ENCODE results near the gene OMP.

OMP gene

DNA sequence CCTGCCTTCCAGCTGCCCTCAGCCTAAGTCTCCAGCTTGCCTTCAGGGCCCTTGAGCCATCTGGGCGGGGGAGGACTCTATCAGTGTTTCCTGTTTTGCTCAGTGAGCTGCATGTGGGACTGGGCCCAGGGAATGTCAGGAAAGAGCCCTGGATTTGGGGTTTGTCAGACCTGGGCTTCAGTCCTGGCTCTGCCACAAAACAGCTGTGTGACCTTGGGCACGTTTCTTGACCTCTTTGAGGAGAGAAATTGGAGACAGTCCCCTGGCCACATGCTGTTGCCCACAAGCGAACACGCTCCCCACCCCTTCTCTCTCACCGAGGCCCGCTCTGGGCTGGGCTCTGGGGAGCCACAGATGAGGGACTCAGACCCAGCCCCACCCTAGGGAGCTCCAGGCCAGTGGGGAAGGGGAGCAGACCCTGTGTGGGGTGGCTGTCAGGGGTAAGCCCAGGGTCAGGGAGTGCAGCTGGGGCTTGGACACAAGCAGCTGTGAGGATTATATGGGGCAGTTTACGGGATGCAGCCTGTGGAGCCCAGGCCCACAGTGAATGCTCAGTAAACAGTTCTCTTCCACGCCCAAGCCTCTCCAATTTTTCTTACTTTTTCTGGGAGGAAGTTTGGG, 37.7 kb downstream of the OMP start:
- no peak for FAIRE-seq
- DNase-seq (ENCODE audit: insufficient read length) = no peak
- TF ChIP-seq POLR2AphosphoS5 (IDR thresholded peaks at IDR 0.05; ENCODE audit: low read depth, low read length) (no peak), POLR2A (IDR thresholded peaks at IDR 0.05; ENCODE audit: low read depth, low read length) (no peak), TAF1 (IDR thresholded peaks at IDR 0.05; ENCODE audit: borderline replicate concordance, low read depth, low read length) (no peak)

DNA sequence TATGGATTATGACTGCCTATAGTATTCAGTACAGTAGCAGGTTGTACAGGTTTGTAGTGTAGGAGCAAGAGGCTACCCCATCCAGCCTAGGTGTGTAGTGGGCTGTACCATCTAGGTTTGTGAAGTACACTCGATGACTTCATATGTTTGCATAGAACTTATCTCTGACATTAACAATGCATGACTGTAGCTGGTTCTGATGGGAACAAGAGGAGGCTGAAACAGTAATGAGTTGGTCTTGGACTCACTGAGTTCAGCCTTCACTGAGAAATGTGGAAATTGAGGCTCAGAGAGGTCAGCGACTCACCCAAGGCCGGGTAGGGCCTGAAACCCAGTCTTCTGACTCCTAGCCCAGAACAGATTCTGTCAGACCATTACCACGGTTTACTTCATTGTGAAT, 38.4 kb downstream of the OMP start:
- TF ChIP-seq POLR2AphosphoS5 (IDR thresholded peaks at IDR 0.05; ENCODE audit: low read depth, low read length) (no peak), TAF1 (IDR thresholded peaks at IDR 0.05; ENCODE audit: borderline replicate concordance, low read depth, low read length) (no peak), POLR2A (IDR thresholded peaks at IDR 0.05; ENCODE audit: low read depth, low read length) (no peak)
- FAIRE-seq = peak; percentile 21
- no peak for DNase-seq (ENCODE audit: insufficient read length)

DNA sequence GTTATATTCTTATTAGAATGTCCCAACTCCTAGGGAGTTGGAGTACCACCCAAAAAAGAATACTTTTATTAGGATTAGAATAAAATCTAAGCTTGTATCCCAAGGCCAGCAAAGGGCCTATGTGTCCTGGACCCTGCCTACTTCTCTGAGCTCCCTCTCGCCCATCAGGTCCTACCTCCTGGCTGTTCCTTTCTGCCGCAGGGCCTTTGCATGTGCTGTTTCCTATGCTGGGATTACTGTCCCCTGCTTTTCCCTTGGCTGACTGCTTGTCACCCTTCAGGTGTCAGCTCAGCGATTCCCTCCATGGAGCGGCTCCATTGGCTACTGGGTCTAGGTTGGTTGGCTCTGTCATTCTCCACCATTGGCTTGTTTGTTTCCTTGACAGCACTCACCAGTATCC, 38.8 kb downstream of the OMP start:
- TF ChIP-seq TAF1 (IDR thresholded peaks at IDR 0.05; ENCODE audit: borderline replicate concordance, low read depth, low read length) = no peak
- DNase-seq (ENCODE audit: insufficient read length) (no peak), FAIRE-seq (no peak)

DNA sequence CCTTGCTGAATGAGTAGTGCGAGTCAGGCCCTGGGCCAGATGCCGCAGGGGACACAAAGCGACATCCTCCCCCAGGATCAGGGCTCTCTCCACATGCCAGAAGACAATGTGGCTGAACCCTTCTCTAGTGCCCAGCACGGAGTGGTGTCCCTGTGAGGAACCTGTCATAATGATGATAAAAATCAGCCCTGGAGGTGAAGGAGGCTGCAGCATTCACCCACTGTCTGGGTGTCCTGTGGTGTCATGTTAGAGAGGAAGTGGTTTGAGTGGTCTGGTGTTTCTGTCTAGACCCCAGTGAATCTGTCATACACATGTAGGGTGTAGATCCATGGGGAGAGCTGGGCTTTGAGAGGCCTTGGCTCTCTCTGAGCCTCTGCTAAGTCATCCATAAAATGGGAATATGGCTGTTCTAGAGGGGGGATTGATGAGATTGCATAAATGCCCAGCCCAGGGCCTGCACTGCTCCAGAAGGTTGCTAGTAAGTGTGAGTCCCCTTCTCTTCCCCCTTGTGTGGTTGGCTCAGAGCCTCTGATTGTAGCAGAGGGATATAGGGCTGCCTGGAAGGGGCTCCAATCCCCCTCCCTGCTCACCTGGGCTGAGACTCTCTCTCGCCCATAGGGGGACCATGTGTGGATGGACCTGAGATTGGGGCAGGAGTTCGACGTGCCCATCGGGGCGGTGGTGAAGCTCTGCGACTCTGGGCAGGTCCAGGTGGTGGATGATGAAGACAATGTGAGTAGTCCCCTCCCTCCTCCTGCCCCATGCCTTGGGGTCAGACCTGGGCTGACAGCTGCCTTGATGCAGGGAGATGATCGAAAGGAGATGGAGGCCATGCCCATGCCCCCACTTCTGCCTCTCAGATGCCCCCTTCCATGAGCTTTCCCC, 39.7 kb downstream of the OMP start:
- TF ChIP-seq TAF1 (IDR thresholded peaks at IDR 0.05; ENCODE audit: borderline replicate concordance, low read depth, low read length) = no peak
- no peak for TF ChIP-seq POLR2A (IDR thresholded peaks at IDR 0.05; ENCODE audit: low read depth, low read length)
- no peak for TF ChIP-seq POLR2AphosphoS5 (IDR thresholded peaks at IDR 0.05; ENCODE audit: low read depth, low read length)
- FAIRE-seq (no peak), DNase-seq (ENCODE audit: insufficient read length) (no peak)

DNA sequence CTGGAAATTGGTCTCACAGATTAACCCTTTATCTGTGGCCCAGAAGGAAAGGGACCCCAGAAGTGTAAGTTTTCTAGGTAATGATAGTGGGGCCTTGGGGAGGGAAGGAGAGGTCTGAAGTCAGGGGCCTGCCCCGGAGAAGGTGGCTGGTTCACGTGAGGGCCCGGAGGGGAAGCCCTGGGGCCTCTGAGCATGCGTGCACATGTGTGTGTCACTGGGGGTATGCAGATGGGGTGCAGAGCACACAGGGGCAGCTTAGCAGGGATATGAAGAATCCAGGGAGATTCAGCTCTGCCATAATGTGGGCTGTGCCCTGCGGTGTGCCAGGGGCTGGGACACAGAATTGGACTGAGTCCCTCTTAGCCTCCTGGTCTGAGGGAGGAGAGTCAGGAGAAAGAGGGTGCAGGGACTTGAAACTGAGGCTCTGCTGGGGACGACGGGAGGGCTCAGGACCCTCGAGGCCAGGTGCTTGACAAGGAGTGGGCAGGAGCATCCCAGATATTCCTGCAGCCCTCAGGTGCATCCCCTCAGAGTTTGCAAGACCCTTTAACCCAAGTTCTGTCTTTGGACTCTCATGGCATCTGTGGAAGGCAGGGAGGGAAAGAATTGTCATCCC, 40.9 kb downstream of the OMP start:
- FAIRE-seq = no peak
- no peak for DNase-seq (ENCODE audit: insufficient read length)
- TF ChIP-seq POLR2A (IDR thresholded peaks at IDR 0.05; ENCODE audit: low read depth, low read length) = no peak
- no peak for TF ChIP-seq POLR2AphosphoS5 (IDR thresholded peaks at IDR 0.05; ENCODE audit: low read depth, low read length)
- no peak for TF ChIP-seq TAF1 (IDR thresholded peaks at IDR 0.05; ENCODE audit: borderline replicate concordance, low read depth, low read length)

DNA sequence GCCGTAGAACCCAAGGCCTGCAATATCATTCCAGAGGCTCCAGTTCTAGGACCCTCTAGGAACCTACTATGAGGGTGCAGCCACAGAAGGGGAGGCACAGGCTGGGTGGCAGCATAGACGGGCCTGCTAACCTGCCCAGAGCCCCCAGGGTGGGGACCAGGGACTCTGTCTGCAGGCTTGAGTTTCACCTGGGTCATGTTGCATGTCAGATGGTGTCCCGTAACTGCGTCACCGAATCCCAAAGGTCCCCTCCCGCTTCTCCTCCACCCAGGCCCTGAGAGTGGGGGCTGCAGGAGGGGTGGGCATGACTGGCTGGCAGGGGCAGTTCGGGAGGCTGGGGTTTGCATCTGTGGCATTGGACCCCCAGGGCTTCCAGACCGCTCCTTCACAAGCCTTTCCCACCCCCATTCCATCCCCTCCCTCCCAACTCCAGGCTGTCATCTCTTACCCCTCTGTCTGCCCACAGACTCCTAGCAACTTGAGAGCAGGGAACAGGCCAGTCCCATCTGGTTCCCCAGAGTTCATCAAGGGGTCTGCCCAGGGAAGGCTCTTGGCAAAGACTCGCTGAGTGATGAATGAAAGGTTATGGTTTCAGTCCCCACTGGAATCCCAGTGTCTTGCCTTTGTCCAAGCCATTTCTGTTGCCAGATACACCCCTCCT, 41.7 kb downstream of the OMP start:
- TF ChIP-seq POLR2AphosphoS5 (IDR thresholded peaks at IDR 0.05; ENCODE audit: low read depth, low read length) (no peak), POLR2A (IDR thresholded peaks at IDR 0.05; ENCODE audit: low read depth, low read length) (no peak), TAF1 (IDR thresholded peaks at IDR 0.05; ENCODE audit: borderline replicate concordance, low read depth, low read length) (no peak)
- no peak for DNase-seq (ENCODE audit: insufficient read length)
- FAIRE-seq = no peak

DNA sequence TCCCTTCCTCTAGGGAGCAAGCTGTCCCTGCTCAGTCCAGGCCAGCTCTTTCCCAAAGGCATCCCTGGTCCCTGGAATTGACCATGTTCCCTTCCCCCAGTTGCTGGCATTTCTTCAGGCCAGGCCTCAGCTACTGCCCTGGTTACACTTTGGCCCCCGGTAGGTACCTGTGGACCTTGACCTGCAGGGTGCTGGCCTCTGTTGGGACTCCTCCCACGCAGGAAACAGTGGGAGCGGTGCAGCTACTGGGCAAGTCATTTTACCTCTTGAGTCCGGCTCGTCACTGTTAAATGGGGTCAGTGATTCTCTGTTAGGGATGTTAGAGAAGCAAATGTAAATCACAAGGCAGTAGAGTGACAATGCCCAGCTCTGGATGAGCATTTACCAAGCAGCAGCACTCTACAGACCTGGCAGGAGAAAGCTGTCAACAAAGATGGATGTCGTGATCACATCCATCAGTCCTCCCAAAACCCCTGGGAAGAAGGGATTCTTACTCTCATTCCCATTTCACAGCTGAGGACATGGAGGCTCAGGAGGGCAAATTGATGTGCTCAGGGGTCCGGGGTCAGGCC, 42.3 kb downstream of the OMP start:
- FAIRE-seq (no peak), DNase-seq (ENCODE audit: insufficient read length) (no peak)
- TF ChIP-seq POLR2A (IDR thresholded peaks at IDR 0.05; ENCODE audit: low read depth, low read length) (no peak), POLR2AphosphoS5 (IDR thresholded peaks at IDR 0.05; ENCODE audit: low read depth, low read length) (no peak), TAF1 (IDR thresholded peaks at IDR 0.05; ENCODE audit: borderline replicate concordance, low read depth, low read length) (no peak)

DNA sequence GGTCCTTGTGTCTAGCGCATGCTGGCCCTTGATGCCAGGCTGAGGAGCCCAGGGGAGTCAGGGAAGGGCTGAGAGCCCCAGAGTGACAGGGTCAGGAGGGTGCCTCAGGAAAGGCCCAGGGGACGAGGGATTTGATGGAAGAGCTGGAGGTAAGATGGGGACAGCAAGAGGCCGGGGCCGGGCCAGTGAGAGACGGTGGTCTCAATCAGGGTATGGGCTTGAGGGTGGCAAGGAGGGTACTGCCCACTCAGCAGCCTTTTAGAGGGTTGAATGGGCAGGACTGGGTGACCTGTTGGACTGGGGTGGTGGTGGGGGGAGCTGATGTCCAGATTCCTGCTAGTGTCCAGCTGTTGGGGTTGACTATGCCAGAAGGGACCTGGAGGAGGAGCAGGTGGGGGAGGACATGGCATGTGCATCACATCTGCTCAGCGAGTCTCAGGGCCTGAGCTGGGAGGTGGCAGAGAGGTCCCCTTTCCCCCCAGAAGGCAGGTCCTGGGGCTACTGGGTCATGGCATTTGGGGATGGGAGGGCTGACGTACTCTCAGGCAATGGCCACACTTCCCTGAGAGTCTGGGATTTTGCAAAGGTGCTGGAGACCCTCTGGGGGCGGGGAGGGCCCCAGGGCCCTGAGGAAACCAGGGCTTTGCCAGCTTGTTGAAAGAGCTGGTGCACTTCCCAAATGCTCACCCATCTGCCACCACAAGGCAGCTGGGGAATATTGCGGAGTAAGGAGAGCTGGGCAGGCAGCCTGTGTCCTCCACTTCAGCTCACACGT, 43.8 kb downstream of the OMP start:
- TF ChIP-seq TAF1 (IDR thresholded peaks at IDR 0.05; ENCODE audit: borderline replicate concordance, low read depth, low read length) (no peak), POLR2A (IDR thresholded peaks at IDR 0.05; ENCODE audit: low read depth, low read length) (no peak), POLR2AphosphoS5 (IDR thresholded peaks at IDR 0.05; ENCODE audit: low read depth, low read length) (no peak)
- DNase-seq (ENCODE audit: insufficient read length) (no peak), FAIRE-seq (no peak)

DNA sequence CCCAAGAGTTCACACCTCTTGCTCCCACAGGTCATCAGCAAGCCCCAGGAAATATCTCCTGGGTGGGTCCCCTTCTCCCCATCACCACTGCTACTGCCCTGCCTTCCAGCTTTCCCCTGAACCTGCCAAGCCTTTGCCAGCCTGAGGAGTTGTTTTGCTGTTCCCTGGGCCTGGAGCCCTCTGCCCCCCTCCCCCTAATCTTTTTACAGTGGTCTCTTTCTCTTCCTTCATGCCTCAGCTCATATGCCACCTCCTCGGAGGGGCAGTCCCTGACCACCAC, 44.3 kb downstream of the OMP start:
- no peak for DNase-seq (ENCODE audit: insufficient read length)
- FAIRE-seq = no peak
- no peak for TF ChIP-seq POLR2AphosphoS5 (IDR thresholded peaks at IDR 0.05; ENCODE audit: low read depth, low read length)
- no peak for TF ChIP-seq TAF1 (IDR thresholded peaks at IDR 0.05; ENCODE audit: borderline replicate concordance, low read depth, low read length)
- no peak for TF ChIP-seq POLR2A (IDR thresholded peaks at IDR 0.05; ENCODE audit: low read depth, low read length)

DNA sequence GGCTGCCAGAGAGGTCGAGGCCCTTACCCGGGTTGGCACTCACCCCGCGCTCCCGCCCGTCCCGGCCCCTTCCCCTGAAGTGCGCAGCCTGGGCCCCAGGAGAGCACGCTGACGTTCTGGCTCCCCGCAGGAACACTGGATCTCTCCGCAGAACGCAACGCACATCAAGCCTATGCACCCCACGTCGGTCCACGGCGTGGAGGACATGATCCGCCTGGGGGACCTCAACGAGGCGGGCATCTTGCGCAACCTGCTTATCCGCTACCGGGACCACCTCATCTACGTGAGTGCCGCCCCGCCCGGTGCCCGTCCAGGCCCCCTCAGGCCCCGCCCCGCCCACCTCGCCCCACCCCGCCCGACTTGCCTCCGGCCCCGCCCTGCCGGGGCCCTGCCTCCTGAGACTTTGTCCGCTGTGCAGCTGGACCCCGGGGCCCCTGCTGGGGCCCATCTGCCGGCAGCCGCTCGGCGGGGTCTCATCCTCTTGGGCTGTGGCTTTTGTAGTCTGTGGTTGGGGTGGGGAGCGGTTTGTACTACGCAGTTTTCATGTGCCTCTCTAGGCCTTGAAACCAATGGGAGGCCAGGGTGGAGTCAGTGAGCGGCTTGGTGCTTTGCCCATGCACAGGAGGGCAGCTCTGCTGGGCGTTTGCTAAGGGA, 45.2 kb downstream of the OMP start:
- no peak for TF ChIP-seq TAF1 (IDR thresholded peaks at IDR 0.05; ENCODE audit: borderline replicate concordance, low read depth, low read length)
- TF ChIP-seq POLR2A (IDR thresholded peaks at IDR 0.05; ENCODE audit: low read depth, low read length) = no peak
- no peak for TF ChIP-seq POLR2AphosphoS5 (IDR thresholded peaks at IDR 0.05; ENCODE audit: low read depth, low read length)
- peak; percentile 80 for FAIRE-seq
- peak; percentile 43 for DNase-seq (ENCODE audit: insufficient read length)

Measured in GM12892 (cell line).